GM23338 (cell line): ENCODE results near the gene HNRNPAB. TPM values are rescaled to one million over a fixed set of nuclear protein-coding genes. Genes with fewer than 3 reads are reported as not detected.

ENCODE experiments used
- ATAC-seq: fragments of 200-7000 bp; cut with Tn5 transposase; 3 replicates; pipeline ENCODE4 v1.9.1; 2020
- DNase-seq: peaks from one replicate; pipeline ENCODE4 v3.0.0-alpha.2; 2015; ENCODE audit warnings: low spot score
- H2AFZ ChIP-seq: fragments of 200-600 bp; sonication (generic); 2 replicates; pipeline ENCODE4 v1.8.0; 2016; ENCODE audit warnings: antibody characterized with exemption, mild to moderate bottlenecking, moderate library complexity
- H3F3A ChIP-seq: fragments of 200-600 bp; sonication (generic); replicated peaks from 2 replicates; pipeline ENCODE4 v1.8.0; 2017; ENCODE audit warnings: antibody characterized with exemption, mixed run types, low read depth
- H3K27ac ChIP-seq: fragments of 200-600 bp; sonication (generic); 2 replicates; pipeline ENCODE4 v1.6.1; 2016; ENCODE audit warnings: low read depth
- H3K27me3 ChIP-seq: fragments of 200-600 bp; sonication (generic); 2 replicates; pipeline ENCODE4 v1.8.0; 2016; ENCODE audit warnings: mild to moderate bottlenecking, mixed run types, moderate library complexity; ENCODE audit not compliant: insufficient read depth
- H3K36me3 ChIP-seq: fragments of 200-600 bp; sonication (generic); 2 replicates; pipeline ENCODE4 v1.8.0; 2016; ENCODE audit warnings: mild to moderate bottlenecking; ENCODE audit not compliant: insufficient read depth
- H3K4me1 ChIP-seq: fragments of 200-600 bp; sonication (generic); 2 replicates; pipeline ENCODE4 v1.8.0; 2016; ENCODE audit warnings: mild to moderate bottlenecking, moderate library complexity; ENCODE audit not compliant: insufficient read depth
- H3K4me2 ChIP-seq: fragments of 200-600 bp; sonication (generic); 2 replicates; pipeline ENCODE4 v1.7.1; 2017; ENCODE audit warnings: mixed run types
- H3K4me3 ChIP-seq: fragments of 200-600 bp; sonication (generic); 2 replicates; pipeline ENCODE4 v1.6.1; 2016; ENCODE audit warnings: mixed run types
- H3K79me2 ChIP-seq: fragments of 200-600 bp; sonication (generic); replicated peaks from 2 replicates; pipeline ENCODE4 v1.8.0; 2017; ENCODE audit warnings: mild to moderate bottlenecking; ENCODE audit not compliant: insufficient read depth
- H3K9me2 ChIP-seq: fragments of 200-600 bp; sonication (generic); 2 replicates; pipeline ENCODE4 v1.8.0; 2017; ENCODE audit not compliant: insufficient read depth
- H4K20me1 ChIP-seq: fragments of 200-600 bp; sonication (generic); replicated peaks from 2 replicates; pipeline ENCODE4 v1.8.0; 2017; ENCODE audit warnings: mild to moderate bottlenecking; ENCODE audit not compliant: insufficient read depth
- H3K27ac Mint-ChIP-seq: 2 replicates; pipeline ENCODE4 v1.8.0; 2020; ENCODE audit warnings: inconsistent platforms, mild to moderate bottlenecking, moderate library complexity, mixed read lengths
- H3K27me3 Mint-ChIP-seq: 3 replicates; pipeline ENCODE4 v1.8.0; 2022; ENCODE audit warnings: low read depth, mild to moderate bottlenecking, moderate library complexity, mixed read lengths, inconsistent platforms; ENCODE audit not compliant: insufficient read depth, poor library complexity
- H3K36me3 Mint-ChIP-seq: 3 replicates; pipeline ENCODE4 v1.8.0; 2021; ENCODE audit warnings: low read depth, mild to moderate bottlenecking, inconsistent platforms, moderate library complexity, mixed read lengths
- H3K4me1 Mint-ChIP-seq: 3 replicates; pipeline ENCODE4 v1.8.0; 2020; ENCODE audit warnings: mild to moderate bottlenecking, inconsistent platforms, mixed read lengths
- H3K4me3 Mint-ChIP-seq: 3 replicates; pipeline ENCODE4 v1.8.0; 2021; ENCODE audit warnings: moderate library complexity, mild to moderate bottlenecking, inconsistent platforms, mixed read lengths
- H3K9me3 Mint-ChIP-seq: 3 replicates; pipeline ENCODE4 v1.8.0; 2020; ENCODE audit warnings: moderate library complexity, mild to moderate bottlenecking, inconsistent platforms, mixed read lengths
- CREB1 ChIP-seq: fragments of 250-450 bp; sonication (Bioruptor Pico); IDR thresholded peaks from 2 replicates; pipeline ENCODE4 v1.5.0; 2020; ENCODE audit warnings: low read depth, mild to moderate bottlenecking, moderate library complexity
- CTCF ChIP-seq, 2 experiments: fragments of 200-600 bp in 1 of 2; sonication (generic) in 1 of 2; conservative IDR thresholded peaks; 2 replicates each; pipeline versions ENCODE4 v1.5.1 to v1.6.1; 2016 to 2017; ENCODE audit warnings: antibody characterized with exemption in 2 of 2, low read depth in 2 of 2, mild to moderate bottlenecking in 2 of 2, moderate library complexity in 1 of 2
- ETS1 ChIP-seq: IDR thresholded peaks from 2 replicates; pipeline ENCODE4 v1.6.1; 2016; ENCODE audit warnings: antibody characterized with exemption
- JUNB ChIP-seq: IDR thresholded peaks from one replicate; pipeline ENCODE4 v1.6.1; 2016; ENCODE audit warnings: antibody characterized with exemption; ENCODE audit not compliant: unreplicated experiment
- STAT1 ChIP-seq: IDR thresholded peaks from one replicate; pipeline ENCODE4 v1.6.1; 2016; ENCODE audit warnings: antibody characterized with exemption; ENCODE audit not compliant: unreplicated experiment
- ZNF114 ChIP-seq: fragments of 250-450 bp; sonication (Bioruptor Pico); IDR thresholded peaks from 2 replicates; pipeline ENCODE4 v1.5.0; 2020; ENCODE audit warnings: mild to moderate bottlenecking, moderate library complexity
- ZNF331 ChIP-seq: fragments of 250-450 bp; sonication (Bioruptor Pico); IDR thresholded peaks from 2 replicates; pipeline ENCODE4 v1.5.0; 2020; ENCODE audit warnings: low read depth, mild to moderate bottlenecking, moderate library complexity
- ZNF462 ChIP-seq: fragments of 250-450 bp; sonication (Bioruptor Pico); IDR thresholded peaks from 2 replicates; pipeline ENCODE4 v1.5.0; 2020; ENCODE audit warnings: mild to moderate bottlenecking, moderate library complexity
- polyA plus RNA-seq: library from polyadenylated mRNA; unstranded; fragments of >200 nt; fragmentation: Nextera tagmentation; extraction: Ambion mirVana; gene quantifications from 2 replicates; pipeline ENCODE4 v1.2.1, GENCODE V29; 2016
- total RNA-seq: library from RNA; depleted of rRNA; stranded (reverse); fragments of >200 nt; shearing (Covaris generic); gene quantifications from 2 replicates; pipeline ENCODE4 v1.2.3, GENCODE V29; 2014

Gene HNRNPAB
- total and polyA plus RNA-seq, 2 experiments from 2014 or later = 304 to 579 TPM

GRCh38 chr5:178232124-178232919 is 28.0 kb downstream of the HNRNPAB start, which contains the start of gene PHYKPL (continued):
- peak in 1 of 2 experiments; percentile 30; a peak in 2 of 4 replicates for TF ChIP-seq CTCF (conservative IDR thresholded peaks at IDR 0.05; ENCODE audit: low read depth in 2 of 2)
- peak; percentile 67 for TF ChIP-seq CREB1
- no peak for TF ChIP-seq ZNF331 (CRISPR knock-in tag)
- TF ChIP-seq STAT1 = no peak

GRCh38 chr5:178232920-178233429 is 28.6 kb downstream of the HNRNPAB start:
- peaks cover 22% of the 10 kb centered on the region for H3K4me1 Mint-ChIP-seq
- peaks cover 13% of the 10 kb centered on the region; the same call in 1 of the 2 replicates for H3K79me2 ChIP-seq
- no peaks in the 10 kb centered on the region for H3K9me2 ChIP-seq
- H2AFZ ChIP-seq = peak overlapping the region; percentile 93
- peak overlapping the region; percentile 83 for H3K4me3 ChIP-seq
- peaks cover 9% of the 10 kb centered on the region; the same call in 1 of the 2 replicates for H3K4me1 ChIP-seq
- H3K27me3 Mint-ChIP-seq = peaks cover 25% of the 10 kb centered on the region
- ATAC-seq (no peak), DNase-seq (no peak)
- no peak overlapping the region for H3K27ac ChIP-seq
- H3K4me3 Mint-ChIP-seq = peak overlapping the region; percentile 67
- H3K27ac Mint-ChIP-seq = no peak overlapping the region
- H3K36me3 ChIP-seq = peaks cover 9% of the 10 kb centered on the region; the same call in 1 of the 2 replicates
- no peaks in the 10 kb centered on the region for H3K27me3 ChIP-seq
- H3K9me3 Mint-ChIP-seq = no peaks in the 10 kb centered on the region; the same call in 1 of the 3 replicates
- no peaks in the 10 kb centered on the region for H4K20me1 ChIP-seq
- peak overlapping the region; percentile 96 for H3K4me2 ChIP-seq
- H3F3A ChIP-seq = peaks cover 13% of the 10 kb centered on the region
- no peak for TF ChIP-seq ETS1
- TF ChIP-seq ZNF462 = no peak
- no peak for TF ChIP-seq JUNB
- no peak for TF ChIP-seq ZNF114
- no peak for TF ChIP-seq ZNF331 (CRISPR knock-in tag)
- no peak for TF ChIP-seq STAT1
- peaks cover 34% of the 10 kb centered on the region for H3K36me3 Mint-ChIP-seq
